Stimulated activated effector memory CD8-positive, alpha-beta T cell treated with anti-CD3 and anti-CD28 coated beads, Interleukin-12 subunit alpha, Interleukin-12 subunit beta, amount 100 ng/mL, for 72 hours (primary cell): ENCODE results near the gene RBCK1.
"Not testable (repeated sequence)": the region's sequence is repeated elsewhere in the genome, so short reads cannot be mapped to it uniquely, and the experiment has no call there.

Experiments
- ATAC-seq: fragments of 150-1000 bp; cut with Tn5 transposase; 2 replicates; pipeline ENCODE4 v1.10.0; 2021
- DNase-seq, 2 donors: peaks; one replicate each; pipeline ENCODE4 v3.0.0; 2021 to 2022; ENCODE audit warnings: low spot score in 2 of 2
- H3K27ac Mint-ChIP-seq: one replicate; pipeline ENCODE4 v1.8.0; 2022; ENCODE audit warnings: mild to moderate bottlenecking, mixed read lengths
- H3K36me3 Mint-ChIP-seq: one replicate; pipeline ENCODE4 v1.8.0; 2022; ENCODE audit warnings: mild to moderate bottlenecking, mixed read lengths
- H3K4me1 Mint-ChIP-seq: one replicate; pipeline ENCODE4 v1.8.0; 2022; ENCODE audit warnings: mixed read lengths
- H3K4me3 Mint-ChIP-seq: one replicate; pipeline ENCODE4 v1.8.0; 2022; ENCODE audit warnings: mild to moderate bottlenecking, mixed read lengths
- H3K9me3 Mint-ChIP-seq: one replicate; pipeline ENCODE4 v1.8.0; 2022; ENCODE audit warnings: mixed read lengths

RBCK1 gene

DNA sequence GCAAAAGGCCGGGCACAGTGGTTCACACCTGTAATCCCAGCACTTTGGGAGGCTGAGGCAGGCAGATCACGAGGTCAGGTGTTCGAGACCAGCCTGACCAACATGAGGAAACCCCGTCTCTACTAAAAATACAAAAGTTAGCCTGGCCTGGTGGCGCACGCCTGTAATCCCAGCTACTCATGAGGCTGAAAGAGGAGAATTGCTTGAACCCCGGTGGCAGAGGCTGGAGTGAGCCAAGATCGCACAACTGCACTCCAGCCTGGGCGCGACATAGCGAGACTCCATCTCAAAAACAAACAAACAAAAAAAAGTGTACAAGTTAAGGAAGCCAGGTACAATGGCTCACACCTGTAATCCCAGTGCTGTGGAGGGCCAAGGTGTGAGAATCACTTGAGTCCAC is 43.9 kb downstream of the RBCK1 start:
- not testable (repeated sequence) for H3K27ac Mint-ChIP-seq, DNase-seq, H3K4me1 Mint-ChIP-seq, ATAC-seq, H3K9me3 Mint-ChIP-seq, H3K4me3 Mint-ChIP-seq
- H3K36me3 Mint-ChIP-seq, result peaks cover 42% of the 10 kb centered on the region

DNA sequence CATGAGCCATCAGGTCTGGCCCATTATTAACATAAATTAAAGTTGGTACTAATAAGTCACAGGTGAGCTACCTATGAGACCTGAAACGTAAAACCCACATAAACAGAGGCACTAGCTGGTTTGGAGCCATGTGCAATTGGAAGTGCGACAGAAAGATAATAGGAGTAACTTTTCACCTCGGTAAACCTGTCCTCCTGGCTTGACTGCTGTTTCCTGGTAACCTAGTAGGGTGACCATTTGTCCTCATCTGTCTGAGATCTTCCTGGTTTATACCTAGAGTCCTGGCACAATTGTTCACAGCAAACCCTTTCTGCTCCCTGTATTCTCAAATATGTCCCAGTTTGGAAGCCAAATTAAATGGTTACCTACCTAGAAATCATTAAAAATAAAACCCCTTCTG is 46.9 kb downstream of the RBCK1 start:
- ATAC-seq, result no peak
- Mint-ChIP-seq H3K36me3 (peaks cover 28% of the 10 kb centered on the region), H3K4me3 (no peak overlapping the region), H3K9me3 (no peaks in the 10 kb centered on the region), H3K27ac (no peak overlapping the region), H3K4me1 (peaks cover 22% of the 10 kb centered on the region)
- no peak for DNase-seq

DNA sequence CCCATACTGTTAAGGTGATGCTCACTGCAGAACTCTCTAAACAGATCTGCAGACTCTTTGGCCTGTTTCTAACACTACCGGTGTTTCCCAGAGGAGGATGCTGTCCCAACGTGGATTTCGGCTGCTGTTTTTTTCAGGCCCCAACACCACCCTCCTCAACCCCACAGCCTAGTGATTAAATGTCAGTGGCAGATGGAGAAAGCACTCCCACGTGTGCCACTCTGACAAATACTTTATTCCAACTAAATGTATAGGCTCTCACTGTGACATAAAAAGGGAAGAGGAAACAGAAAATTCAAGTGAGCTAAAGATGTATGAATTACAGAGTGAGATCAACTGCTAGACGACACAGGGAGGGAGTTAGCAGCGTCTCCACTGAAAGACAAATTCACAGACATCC is 50.7 kb downstream of the RBCK1 start:
- Mint-ChIP-seq H3K4me3 (no peak overlapping the region), H3K9me3 (no peaks in the 10 kb centered on the region), H3K36me3 (peaks cover 25% of the 10 kb centered on the region), H3K4me1 (peaks cover 47% of the 10 kb centered on the region), H3K27ac (no peak overlapping the region)
- DNase-seq (no peak), ATAC-seq (no peak)

DNA sequence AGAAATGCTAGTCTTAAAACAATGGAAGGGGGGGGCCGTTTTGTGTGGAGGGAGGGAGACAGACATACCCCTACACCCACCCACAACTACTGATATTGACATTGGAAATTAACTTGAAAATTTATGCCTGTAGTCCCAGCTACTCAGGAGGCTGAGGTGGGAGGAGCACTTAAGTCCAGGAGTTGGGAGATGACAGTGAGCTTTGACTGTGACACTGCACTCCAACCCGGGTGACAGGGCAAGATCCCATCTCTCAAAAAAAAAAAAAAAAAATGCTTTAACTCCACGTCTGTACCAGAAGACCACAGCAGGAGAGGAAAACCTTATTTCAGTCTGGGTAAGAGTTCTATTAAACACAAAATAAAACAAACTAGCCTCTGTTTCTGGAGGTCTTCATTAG is 52.1 kb downstream of the RBCK1 start:
- peaks cover 47% of the 10 kb centered on the region for H3K4me1 Mint-ChIP-seq
- H3K9me3 Mint-ChIP-seq, result no peaks in the 10 kb centered on the region
- peak overlapping the region; percentile 52 for H3K27ac Mint-ChIP-seq
- H3K36me3 Mint-ChIP-seq, result peaks cover 25% of the 10 kb centered on the region
- no peak for ATAC-seq
- no peak for DNase-seq
- H3K4me3 Mint-ChIP-seq, result peak overlapping the region; percentile 89

DNA sequence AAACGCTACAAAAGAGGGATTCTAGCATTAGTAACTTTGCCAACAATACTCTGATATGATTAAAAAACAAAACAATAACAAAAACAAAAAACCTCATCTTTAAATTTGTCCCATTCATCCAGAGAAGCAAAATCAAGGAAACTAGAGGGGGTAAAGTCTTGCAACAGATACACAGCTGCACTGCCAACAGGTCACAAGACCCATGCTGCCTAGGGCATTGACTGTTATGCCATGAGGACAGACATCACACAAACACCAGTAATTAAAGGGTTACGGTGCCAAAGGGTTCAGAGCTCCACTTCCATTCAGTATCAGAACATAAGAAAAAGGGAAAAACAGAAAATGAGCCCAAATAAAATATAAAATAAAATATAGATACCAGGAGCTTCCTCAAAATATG is 52.6 kb downstream of the RBCK1 start:
- Mint-ChIP-seq H3K36me3 (peaks cover 25% of the 10 kb centered on the region), H3K4me1 (peaks cover 47% of the 10 kb centered on the region), H3K27ac (peak overlapping the region; percentile 52), H3K9me3 (no peaks in the 10 kb centered on the region), H3K4me3 (peak overlapping the region; percentile 89)
- DNase-seq (no peak), ATAC-seq (no peak)

DNA sequence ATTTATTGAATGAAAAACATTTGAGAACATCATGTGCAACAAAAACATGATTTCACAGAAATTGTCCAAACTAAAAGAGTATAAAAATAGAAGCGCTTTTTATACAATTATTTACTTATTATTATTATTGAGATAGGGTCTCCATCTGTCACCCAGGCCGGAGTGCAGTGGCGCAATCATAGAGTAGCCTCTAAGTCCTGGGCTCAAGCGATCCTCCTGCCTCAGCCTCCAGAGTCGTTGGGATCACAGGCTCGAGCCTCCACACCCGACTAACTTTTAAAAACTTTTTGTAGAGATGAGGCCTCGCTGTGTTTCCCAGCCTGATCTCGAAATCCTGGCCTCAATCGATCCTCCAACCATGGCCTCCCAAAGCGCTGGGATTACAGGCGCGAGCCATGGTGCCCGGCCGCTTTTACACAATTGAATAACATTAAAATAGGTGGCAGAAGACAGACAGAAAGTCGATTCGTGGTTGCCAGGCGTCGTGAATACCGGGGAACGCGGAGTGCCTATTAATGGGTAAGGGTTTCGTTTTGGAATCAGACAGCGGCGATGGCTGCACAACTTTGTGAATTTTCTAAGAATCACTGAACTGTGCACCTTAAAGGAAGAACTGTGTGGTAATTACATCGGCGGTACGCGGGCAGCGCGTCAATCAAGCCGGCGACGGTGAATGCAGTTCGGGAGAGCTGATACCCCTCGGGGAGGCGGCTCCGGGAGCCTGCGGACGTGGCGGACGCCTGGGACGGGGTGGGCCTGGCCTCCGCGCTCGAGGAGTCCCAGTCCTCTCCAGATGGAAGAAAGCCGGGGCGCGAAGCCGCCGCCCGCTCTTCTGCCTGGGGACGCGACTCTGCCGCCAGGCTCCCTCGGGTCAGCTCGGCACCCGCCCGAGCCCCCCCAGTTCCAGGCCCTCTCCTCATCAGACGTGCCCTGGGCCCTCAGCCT is 53.4 kb downstream of the RBCK1 start:
- ATAC-seq (peak; percentile 63), DNase-seq (peak in 1 of 2 donors; percentile 81)
- Mint-ChIP-seq H3K36me3 (peaks cover 25% of the 10 kb centered on the region), H3K9me3 (no peaks in the 10 kb centered on the region), H3K4me1 (peaks cover 47% of the 10 kb centered on the region), H3K27ac (peak overlapping the region; percentile 85), H3K4me3 (peak overlapping the region; percentile 89)

DNA sequence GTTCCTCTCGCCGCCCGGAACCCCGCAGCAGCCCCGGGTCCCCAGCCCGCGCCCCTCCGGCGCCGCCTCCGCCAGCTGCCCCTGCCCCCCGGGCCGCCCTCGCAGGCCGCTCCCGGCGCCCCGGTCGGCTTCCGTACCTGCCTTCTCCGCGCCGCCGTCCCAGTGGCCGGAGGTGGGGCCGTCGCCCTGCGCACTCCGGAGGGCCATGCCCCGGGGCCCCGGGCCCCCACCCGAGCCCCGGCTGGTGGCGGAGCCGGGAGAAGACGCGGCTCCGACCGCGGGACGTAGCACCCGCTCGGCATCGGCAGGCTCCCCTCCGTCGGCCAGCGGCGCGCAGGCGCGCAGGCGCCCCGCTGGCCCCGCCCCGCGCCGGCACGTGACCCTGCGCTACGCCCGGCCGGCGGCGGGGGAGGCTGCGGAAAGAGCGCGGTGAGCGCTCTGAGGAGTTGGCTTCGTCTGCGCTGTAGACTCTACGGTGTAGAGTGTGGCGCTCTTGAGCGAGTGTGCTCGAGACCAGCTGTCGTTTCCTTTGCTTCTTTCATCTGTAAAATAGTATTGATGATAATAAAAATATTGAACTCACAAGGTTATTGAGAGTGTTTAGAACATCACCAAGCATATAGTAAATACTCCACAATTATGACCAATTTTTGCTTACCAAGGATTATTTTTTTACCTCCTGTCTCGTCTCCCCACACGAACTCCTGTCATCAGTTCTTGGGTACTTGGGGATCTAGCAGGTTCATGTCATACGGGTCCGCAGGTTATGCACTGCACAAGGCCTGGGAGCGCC is 54.3 kb downstream of the RBCK1 start, which contains the start of gene TBC1D20:
TSS of gene TBC1D20 (minus strand) at position 335 of the 793 bp plus-strand sequence. CDS start at position 207, 128 bp downstream.
- peak within 1 kb of the TSS; percentile 85 for H3K27ac Mint-ChIP-seq
- peaks cover 43% of the 10 kb centered on the region for H3K4me1 Mint-ChIP-seq
- no peaks in the 10 kb centered on the region for H3K9me3 Mint-ChIP-seq
- H3K4me3 Mint-ChIP-seq, result peak within 1 kb of the TSS; percentile 89
- ATAC-seq (peak; percentile 98), DNase-seq (peak; percentile 78 to 89)
- H3K36me3 Mint-ChIP-seq, result peaks cover 20% of the 10 kb centered on the region

DNA sequence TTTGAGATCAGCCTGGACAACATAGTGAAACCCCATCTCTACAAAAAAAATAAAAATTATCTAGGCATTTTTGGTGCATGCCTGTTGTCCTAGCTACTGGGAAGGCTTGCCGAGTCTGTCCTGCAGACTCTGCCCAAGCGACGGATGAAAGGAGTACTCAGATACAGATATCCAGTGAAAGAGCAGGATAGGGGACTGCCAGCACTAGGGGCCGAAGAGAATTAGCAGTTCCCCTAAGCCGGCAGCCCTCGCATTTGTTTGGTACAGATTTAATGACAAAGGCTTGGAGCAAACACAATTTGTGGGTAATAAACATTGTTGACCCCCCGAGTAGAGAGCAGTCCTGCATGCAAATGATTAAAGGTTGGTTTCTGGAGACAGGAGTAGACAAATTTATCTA is 59.7 kb downstream of the RBCK1 start:
- Mint-ChIP-seq H3K27ac (no peak overlapping the region), H3K9me3 (no peaks in the 10 kb centered on the region), H3K36me3 (peaks cover 3% of the 10 kb centered on the region), H3K4me1 (peaks cover 8% of the 10 kb centered on the region), H3K4me3 (no peak overlapping the region)
- DNase-seq, result no peak
- ATAC-seq, result no peak

DNA sequence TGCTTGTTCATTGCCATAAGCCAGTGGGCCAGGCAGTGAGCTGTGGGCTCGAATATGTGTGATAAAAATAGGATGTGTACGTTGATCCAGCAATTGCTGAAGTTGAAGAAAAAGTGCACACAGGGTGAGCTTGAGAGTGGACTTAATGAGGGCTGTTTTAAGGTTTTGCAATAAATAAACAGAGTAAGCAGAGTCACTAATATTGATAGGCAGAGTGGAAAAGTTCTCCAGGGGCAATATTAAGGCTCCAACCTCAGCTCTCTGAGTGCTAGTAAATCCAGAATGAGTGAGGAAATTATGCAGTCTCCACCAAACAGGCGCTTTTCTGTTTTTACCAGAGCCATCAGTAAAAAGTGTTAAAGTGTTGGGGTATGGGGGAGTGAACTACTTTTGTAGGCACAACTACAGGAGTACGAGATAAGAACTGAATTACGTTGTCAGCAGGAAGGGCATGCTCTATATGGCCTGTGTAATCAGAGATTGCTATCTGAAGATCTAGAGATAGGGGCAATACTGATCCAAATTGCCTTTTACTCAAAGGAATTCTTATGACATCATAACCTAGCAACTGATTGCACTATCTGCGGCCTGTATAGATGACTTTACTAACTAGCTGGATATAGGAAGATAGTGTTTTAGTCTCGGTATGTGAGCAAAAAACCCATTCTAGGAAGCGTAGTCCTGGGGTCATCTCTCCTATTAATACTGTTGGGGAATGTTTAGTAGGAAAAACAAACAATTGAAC is 61.8 kb downstream of the RBCK1 start:
- Mint-ChIP-seq H3K9me3 (no peaks in the 10 kb centered on the region), H3K4me3 (no peak overlapping the region), H3K36me3 (peaks cover 11% of the 10 kb centered on the region), H3K4me1 (peaks cover 11% of the 10 kb centered on the region), H3K27ac (no peak overlapping the region)
- ATAC-seq, result no peak
- DNase-seq, result no peak

DNA sequence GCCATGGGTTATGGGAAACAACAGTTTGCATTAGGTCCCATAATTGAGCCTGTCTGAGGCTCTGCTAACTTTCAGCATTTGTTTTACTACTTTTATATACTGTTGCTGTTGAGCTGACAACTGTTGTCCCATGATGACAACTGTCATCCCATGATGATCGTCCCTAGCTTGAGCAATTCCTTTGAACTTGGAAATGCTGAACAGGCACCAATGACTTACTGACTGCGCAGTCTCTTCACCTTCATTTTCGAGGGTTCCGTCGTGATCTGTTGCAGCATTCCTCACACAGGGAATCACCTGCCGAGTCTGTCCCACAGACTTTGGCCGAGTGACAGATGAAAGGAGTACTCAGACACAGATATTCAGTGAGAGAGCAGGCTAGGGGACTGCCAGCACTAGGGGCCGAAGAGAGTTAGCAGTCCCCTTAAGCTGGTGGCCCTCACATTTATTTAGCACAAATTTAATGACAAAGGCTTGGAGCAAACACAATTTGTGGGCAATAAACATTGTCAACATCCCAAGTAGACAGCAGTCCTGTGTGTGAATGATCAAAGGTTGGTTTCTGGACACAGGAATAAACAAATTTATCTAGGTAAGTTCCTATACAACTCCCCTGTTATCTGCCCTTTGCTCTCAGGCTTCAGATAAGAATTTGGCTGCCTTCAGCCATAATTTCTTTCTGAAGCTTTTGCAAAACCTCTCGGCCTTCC is 64.2 kb downstream of the RBCK1 start:
- peak overlapping the region; percentile 27 for H3K27ac Mint-ChIP-seq
- ATAC-seq (no peak), DNase-seq (no peak)
- no peak overlapping the region for H3K4me3 Mint-ChIP-seq
- H3K9me3 Mint-ChIP-seq, result no peaks in the 10 kb centered on the region
- H3K4me1 Mint-ChIP-seq, result peaks cover 11% of the 10 kb centered on the region
- peaks cover 31% of the 10 kb centered on the region for H3K36me3 Mint-ChIP-seq

DNA sequence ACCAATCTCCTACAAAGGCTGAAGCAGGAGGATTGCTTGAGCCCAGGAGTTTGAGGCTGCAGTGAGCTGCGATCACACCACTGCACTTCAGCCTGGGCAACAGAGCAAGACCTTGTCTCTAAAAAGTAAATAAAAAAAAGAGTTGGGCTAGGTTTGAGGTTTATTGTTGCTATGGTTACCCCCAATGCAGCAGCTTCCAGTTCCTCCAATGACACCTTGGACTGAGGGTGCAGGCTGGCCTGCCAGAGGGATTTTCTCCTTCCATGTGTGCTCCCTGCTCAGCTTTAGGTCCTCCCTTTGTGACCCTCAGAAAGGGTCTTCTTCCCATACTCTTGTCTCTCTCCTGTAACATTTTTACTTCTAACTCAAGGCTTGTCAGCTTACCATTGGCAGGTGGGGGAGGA is 64.8 kb downstream of the RBCK1 start:
- Mint-ChIP-seq H3K4me3 (no peak overlapping the region), H3K36me3 (peaks cover 37% of the 10 kb centered on the region), H3K9me3 (no peaks in the 10 kb centered on the region), H3K27ac (no peak overlapping the region), H3K4me1 (peaks cover 11% of the 10 kb centered on the region)
- ATAC-seq (no peak), DNase-seq (no peak)

DNA sequence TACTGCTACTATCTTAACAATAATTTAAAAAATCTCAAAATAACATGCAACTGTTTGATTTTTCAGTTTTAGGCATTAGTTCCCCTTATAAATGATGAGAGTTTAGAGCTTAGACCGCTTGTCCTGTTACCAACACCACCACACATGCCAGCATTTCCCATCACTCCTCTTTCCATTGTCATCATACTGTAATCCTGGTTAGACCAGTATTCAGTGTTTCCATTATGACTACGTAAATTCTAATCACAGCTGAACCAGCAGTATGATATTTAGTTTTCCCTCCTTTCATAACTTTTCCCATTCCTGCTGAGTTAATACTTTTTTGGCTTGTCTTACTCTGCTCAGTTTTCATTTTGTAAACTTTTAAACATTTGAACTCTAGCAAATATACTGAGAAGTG is 66.5 kb downstream of the RBCK1 start:
- DNase-seq (no peak), ATAC-seq (no peak)
- Mint-ChIP-seq H3K4me3 (no peak overlapping the region), H3K9me3 (no peaks in the 10 kb centered on the region), H3K4me1 (peaks cover 17% of the 10 kb centered on the region), H3K27ac (peak overlapping the region; percentile 64), H3K36me3 (peaks cover 54% of the 10 kb centered on the region)

DNA sequence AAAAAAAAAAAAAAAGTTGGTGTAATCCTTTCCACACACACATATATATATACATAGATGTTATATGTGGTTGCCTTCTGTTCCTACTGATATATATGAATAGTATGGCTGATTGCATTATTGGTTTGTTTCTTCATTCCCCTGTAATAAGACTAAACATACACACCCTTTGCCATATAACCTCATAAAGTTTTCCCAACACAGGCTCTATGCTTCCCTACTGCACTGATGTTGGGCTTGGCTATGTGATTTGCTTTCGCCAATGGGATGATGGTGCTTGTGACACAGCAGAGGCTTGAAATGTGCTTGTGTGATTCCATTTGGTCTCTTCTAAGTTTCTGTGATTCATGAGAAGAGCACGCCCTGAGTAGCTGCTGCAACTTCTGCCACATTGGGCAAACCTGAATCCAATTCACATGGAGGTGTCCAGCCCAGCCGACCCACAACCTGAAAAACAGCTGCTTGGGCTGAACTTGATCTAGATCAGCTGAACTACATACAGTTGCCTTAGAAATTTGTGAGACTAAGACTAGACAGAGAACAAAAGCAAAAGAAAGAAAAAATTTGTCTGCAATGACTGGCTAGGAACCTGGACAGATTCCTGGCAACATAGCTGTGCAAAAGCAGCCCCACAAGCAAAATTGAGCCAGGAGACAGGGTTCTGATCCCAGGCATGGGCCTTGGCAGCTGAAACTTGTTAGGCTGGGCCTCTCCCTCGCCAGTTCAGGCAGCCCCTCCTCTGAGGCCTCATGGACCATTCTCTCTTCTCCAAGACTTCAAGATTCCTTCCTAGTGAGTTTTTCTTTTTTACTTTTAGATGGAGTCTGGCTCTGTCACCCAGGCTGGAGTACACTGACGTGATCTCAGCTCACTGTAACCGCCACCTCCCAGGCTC is 67.6 kb downstream of the RBCK1 start:
- DNase-seq, result no peak
- no peak for ATAC-seq
- Mint-ChIP-seq H3K4me1 (peaks cover 17% of the 10 kb centered on the region), H3K27ac (peak overlapping the region; percentile 58), H3K36me3 (peaks cover 64% of the 10 kb centered on the region), H3K9me3 (no peaks in the 10 kb centered on the region), H3K4me3 (no peak overlapping the region)
